Activated gamma-delta T cell treated with Interleukin-2 at 50 U/mL for 16 hours (primary cell): ENCODE data around the gene PTPRD.

Source experiments
- DNase-seq: peaks from one replicate; pipeline ENCODE4 v3.0.0-alpha.2; 2020

PTPRD gene

DNA sequence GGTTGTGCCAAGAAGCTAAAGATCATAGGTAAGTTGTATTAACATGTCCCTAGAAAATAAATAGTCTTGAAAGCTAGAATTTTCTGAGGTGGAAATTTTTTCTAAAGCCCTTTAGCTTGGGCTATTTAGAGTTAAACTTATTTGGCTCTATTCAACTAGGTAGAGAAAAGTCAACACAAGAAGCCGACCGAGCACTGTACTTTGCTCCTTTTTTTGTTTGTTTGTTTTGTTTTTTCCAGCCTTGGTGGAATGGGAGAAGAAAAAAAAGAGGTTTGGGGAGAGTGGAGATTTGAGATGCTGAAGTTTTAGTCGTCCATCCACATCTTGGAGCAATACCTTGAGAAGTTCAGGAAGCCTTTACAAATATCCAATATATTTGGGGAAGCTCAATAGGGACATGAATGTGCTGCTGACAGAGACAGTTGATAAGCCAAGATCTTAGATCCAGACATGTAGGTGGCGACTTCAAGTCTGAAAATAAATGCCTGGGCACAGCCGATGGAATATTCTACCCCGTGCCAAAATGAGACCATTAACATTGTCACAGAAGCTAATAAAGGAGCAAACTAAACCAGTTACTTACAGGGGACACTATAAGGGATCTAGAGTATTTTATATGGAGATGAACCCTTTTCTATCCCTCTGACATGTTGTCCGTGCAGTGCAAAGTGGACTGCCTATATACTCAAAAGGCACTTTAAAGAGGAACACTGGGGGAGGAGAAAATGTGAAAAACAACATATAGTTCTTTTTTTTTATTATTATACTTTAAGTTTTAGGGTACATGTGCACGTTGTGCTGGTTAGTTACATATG, 466.1 kb downstream of the PTPRD start:
- no peak for DNase-seq

DNA sequence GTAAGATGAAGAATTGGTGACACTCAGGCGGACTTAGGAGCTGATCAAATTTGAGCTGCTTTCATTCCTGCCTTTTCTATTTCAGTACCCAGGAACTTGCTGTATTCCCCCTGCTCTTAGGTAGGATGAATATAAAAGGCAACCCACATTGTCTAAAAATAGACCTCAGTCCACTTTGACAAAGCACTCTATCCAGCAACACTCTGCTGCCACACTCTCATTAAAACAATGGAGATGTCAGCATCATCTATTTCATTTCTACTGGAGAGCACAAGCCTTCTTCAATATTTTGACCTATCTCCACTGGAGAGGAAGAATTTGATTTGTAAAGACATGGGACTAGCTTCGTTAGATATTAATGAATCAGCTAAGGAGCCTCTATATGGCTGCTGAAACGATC, 468.4 kb downstream of the PTPRD start:
- DNase-seq = no peak

- DNase-seq = no peak
Measured at GRCh38 chr9:10135553-10135952, 477.2 kb downstream of the PTPRD start.

- DNase-seq = no peak
Measured at GRCh38 chr9:10134266-10134665, 478.5 kb downstream of the PTPRD start.

- DNase-seq = no peak
Measured at GRCh38 chr9:10130061-10130675, 482.6 kb downstream of the PTPRD start.

GRCh38 chr9:10127867-10128266, 484.9 kb downstream of the PTPRD start:
- no peak for DNase-seq

GRCh38 chr9:10112798-10113197, 500.0 kb downstream of the PTPRD start:
- DNase-seq = no peak

DNA sequence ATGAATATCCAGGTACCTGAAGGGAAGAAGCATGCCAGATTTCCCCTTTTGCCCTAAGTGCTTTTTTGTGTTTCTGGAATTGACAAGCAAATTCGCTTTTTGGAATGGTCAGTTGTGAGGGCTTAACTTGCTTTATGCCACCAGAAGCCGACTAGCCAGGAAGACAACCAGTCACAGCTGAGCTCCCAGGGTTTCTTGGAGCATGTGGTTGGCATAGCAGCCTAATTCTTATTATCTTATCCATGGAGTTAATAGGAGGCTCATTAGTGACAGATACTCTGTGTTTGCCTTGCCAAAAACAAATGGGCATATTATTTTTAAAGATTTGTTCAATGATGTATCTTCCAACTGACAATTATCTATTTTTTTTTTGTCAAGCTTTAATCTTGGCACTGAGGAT, 500.7 kb downstream of the PTPRD start:
- DNase-seq = no peak

GRCh38 chr9:10108815-10109214, 504.0 kb downstream of the PTPRD start:
- DNase-seq = no peak

- no peak for DNase-seq
Measured at GRCh38 chr9:10104774-10105173, 508.0 kb downstream of the PTPRD start.

DNA sequence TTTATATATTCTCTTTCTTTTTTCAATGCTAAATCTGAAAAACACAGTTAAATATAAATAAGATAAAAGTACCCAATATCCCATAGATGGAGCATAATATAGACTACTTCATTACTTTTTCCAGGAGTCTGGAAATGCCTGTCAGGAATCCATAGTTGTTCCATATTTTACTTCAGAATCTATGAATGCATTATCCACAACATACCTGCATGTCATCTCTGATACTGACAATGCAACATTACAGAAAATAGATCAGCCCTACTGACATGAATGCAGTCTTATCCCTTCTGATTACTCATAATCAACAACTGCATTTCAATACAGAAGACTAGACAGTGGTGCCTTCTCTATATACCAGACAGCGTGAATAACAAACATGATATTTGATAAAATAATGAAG, 517.6 kb downstream of the PTPRD start:
- no peak for DNase-seq

DNA sequence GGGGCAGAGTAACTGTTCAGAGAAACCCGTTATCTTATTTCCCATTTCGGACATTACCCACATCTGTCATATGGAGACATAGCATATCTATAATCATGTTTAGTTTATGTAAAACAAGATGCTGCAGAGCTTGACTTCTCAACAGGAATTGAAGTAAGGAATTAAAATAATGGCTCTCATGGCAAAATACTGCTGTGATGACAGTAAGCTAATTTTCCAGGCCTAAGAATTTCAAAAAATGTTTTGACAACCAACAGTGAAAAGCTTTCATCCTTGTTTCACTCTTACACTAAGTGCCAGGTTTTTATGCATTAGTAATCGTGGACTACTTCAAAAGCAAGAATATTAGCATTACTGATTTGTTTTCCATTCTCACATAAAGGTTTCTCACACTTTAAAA, 518.2 kb downstream of the PTPRD start:
- no peak for DNase-seq

DNA sequence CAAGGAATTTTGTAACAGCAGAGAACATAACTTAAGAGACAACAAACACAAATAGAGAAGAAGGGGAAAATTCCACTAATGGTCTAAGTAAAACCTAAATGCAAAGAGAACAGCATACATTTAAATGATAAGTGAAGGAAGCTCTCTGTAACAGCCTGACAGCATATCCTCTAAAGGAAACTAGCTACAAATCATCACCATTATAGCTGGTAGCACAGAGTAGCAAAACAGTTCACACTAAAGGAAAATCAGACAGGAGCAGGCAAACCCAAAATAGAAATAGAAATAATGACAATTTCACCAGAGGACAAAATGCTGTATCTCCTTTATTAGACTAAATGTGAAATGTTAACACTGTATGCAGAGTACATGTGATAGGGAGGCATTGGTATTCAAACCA, 532.8 kb downstream of the PTPRD start:
- no peak for DNase-seq

DNA sequence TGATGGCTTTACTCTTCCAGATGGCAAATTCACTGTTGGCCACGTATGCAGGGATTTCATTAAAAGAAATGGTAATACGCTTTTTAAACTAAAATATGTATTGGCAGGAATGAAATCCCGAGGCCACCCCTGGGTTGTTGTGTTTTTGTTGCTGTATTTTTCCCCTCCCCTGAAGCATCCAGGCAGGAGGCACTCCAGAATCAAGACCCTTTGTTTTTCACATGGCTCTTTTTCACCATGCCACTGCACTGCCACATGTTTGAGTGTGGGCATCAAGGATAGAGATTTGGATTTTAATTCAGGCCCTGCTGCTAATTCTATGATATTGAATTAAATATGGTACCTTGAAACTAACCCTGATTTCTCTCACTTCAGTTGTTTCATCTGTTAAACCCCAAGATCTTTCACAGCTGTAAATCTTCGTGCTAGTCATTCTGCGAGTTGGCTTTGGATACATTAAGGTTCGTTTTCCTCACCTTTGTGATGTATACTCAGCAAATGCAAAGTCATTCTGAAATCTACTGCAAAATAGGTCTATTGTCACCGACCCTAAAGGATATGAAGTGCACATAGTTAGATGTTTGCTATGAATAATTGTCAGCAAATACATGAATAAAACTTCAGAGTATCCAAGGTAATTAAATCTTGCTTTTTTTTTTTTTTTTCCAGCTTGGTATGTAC, 533.4 kb downstream of the PTPRD start:
- DNase-seq = no peak

- no peak for DNase-seq
Measured at GRCh38 chr9:10071579-10071978, 541.2 kb downstream of the PTPRD start.

DNA sequence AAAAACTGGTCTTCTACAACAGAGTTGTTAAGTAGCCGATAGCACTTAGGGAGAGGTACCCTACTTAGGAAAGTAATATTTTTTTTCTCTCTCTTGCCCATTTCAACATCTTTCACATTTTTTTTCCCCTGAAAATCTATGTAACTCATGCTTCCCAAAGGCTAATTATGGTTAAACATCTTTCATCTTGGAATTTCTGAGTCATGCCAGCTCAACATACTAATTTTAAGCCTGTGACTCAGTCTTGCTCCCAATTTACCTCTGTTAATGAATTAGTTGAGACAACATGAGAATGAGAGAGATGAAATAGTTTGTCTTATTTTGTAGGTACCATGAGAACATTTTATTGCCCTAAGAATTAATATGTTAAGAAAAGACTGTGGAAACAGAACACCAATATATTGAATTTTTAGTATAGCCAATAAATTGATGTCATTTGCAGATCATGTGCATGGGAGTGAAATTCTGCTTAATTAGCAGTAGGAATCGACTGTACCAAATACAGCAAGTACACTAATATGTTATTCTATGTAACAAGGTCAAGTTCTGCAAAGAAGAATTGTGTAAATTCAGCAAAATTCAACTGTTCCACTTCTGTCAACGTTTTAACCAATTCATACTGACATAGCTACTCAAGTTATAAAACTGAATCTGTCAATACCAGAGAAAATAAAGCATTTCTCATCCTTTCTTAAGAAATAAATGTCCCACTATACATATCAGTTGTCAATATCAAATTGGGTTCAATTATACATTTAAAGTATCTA, 550.0 kb downstream of the PTPRD start:
- no peak for DNase-seq

DNA sequence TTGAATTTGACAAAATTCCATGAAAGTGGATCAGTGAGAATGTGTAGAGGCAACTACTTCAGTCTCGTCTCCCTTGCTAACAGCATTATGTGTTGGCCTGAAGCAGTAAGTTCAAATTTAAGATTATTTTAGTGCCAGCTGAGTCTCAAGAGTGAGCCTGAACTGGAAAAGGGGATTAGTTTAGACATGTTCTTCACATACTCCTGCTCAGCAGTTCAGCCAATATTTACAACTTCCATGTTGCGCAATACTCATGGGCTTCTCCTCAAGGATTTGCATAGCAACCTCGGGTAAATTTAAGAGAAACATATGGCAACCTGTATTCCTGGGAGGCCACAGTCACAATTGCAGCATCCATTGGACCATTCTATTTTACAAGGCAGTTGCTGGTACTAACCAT, 553.8 kb downstream of the PTPRD start:
- DNase-seq = no peak

GRCh38 chr9:10055886-10056395, 556.9 kb downstream of the PTPRD start:
- DNase-seq = no peak

GRCh38 chr9:10054456-10054855, 558.3 kb downstream of the PTPRD start:
- DNase-seq = no peak

DNA sequence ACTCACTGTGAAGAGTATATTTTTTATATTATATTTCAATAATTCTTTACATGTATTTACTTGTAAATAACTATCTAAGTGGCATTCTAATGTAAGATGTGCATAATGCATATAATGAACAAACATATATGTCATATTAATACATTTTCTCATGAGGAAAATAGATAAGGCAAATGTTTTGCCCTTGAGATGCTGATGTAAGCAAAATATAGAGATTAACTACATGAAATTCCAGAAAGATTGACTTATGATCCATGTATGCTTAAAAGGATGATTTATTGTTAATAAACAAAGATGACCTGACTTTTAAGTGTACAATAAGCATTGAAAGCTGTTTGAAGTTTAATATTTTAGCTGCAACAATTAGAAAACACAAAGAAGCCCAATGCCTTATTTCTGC, 559.9 kb downstream of the PTPRD start:
- no peak for DNase-seq

DNA sequence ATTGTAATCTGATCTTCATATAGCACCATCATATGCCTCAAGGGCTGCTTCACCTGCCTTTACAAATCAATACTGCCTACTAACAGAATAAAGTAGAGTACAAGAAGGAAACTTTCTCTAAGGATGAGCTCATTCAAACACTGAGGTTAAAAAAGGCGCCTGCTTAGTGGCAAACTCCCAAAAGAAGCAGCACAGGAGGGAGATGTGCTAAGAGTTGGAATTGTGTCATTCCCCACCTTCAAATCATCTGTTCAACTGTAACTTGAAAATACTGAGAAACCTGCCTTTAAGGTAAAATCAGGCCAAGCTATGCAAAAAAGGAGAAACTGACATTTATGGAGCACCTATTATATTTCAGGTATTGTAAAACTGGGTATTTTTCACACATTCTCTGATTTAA, 560.6 kb downstream of the PTPRD start:
- DNase-seq = no peak

DNA sequence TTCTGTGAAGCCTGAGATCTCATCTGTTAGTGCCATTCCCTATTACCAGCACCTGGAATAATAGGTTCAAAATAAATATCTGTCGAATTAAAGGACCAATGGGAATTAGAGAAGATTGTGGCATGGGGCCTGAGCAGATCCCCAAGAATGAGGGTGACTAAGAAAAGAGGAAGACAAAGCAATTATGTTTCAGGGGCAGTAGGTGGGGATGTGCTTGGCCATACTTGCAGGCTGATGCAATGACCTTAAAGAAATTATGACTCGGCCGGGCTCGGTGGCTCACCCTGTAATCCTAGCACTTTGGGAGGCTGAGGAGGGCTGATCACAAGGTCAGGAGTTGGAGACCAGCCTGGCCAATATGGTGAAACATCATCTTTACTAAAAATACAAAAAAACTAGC, 562.8 kb downstream of the PTPRD start:
- no peak for DNase-seq

DNA sequence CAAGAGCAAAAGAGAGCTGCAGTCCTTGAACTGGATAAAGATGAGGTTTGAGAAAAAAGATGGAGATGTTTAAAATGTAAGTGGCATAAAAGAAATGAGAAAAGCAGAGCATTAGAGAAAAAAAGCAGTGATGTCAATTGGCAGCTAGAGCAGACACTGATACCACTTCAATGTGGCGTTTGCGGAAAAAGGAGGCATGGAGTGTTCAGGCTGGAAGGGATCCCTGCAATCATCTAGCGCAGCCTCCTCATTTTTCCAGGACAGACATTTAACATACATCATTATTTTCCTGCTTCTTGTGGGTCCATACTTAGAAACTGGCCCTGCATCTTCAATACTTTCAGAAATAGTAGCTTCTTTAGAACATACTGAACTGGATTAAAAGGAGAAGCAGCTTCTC, 563.8 kb downstream of the PTPRD start:
- no peak for DNase-seq
